SW 1271 (cell line): Measurements from ENCODE around the gene GAGE13.
"Not testable (repeated sequence)": the region's sequence is repeated elsewhere in the genome, so short reads cannot be mapped to it uniquely, and the experiment has no call there.

Experiments used
- DNase-seq, 2 experiments: peaks; one replicate each; lab custom pipeline; 2025; lab: John Stamatoyannopoulos, UW

Gene GAGE13

GRCh38 chrX:49331841-49332240 lies 459 bp downstream of the GAGE13 start:
- not testable (repeated sequence) for DNase-seq

GRCh38 chrX:49341449-49341848 lies 10.1 kb downstream of the GAGE13 start:
- DNase-seq, result not testable (repeated sequence)

GRCh38 chrX:49344496-49345175 lies 13.3 kb downstream of the GAGE13 start:
- not testable (repeated sequence) for DNase-seq

GRCh38 chrX:49345402-49345801 lies 14.0 kb downstream of the GAGE13 start:
- DNase-seq, result not testable (repeated sequence)

- DNase-seq, result not testable (repeated sequence)
Observed at GRCh38 chrX:49346150-49346549, 14.8 kb downstream of the GAGE13 start.
